Fibroblast of lung (primary cell): ENCODE measurements around the gene BEND3.

Experiments
- CTCF ChIP-seq, 2 donors: IDR thresholded peaks in 1 of 2; conservative IDR thresholded peaks in 1 of 2; 1 replicate in 1 of 2; 2 replicates in 1 of 2; pipeline ENCODE4 v1.5.1; 2011 to 2012; ENCODE audit warnings: low read length in 2 of 2, control low read depth in 1 of 2, inconsistent platforms in 1 of 2, low read depth in 1 of 2, mild to moderate bottlenecking in 1 of 2
- EZH2 ChIP-seq: IDR thresholded peaks from 2 replicates; pipeline ENCODE4 v1.5.1; 2012; ENCODE audit warnings: low read length, control low read depth, mild to moderate bottlenecking; ENCODE audit errors: missing control alignments

GRCh38 chr6:107045826-107046675 is 69.3 kb downstream of the BEND3 start:
- TF ChIP-seq CTCF (conservative IDR thresholded peaks at IDR 0.05 in 1 of 2, IDR thresholded peaks at IDR 0.05 in 1 of 2; ENCODE audit: low read depth in 1 of 2, low read length in 2 of 2) (no peak), EZH2 (no peak)
